Measurements from ENCODE around the gene POLQ. TPM values are rescaled to one million over a fixed set of nuclear protein-coding genes. Genes with fewer than 3 reads are reported as not detected.
"Not testable (repeated sequence)": the region's sequence is repeated elsewhere in the genome, so short reads cannot be mapped to it uniquely, and the experiment has no call there.

The POLQ gene
- total RNA-seq, 1 donor from 2014 or later, result 3.7 TPM

DNA sequence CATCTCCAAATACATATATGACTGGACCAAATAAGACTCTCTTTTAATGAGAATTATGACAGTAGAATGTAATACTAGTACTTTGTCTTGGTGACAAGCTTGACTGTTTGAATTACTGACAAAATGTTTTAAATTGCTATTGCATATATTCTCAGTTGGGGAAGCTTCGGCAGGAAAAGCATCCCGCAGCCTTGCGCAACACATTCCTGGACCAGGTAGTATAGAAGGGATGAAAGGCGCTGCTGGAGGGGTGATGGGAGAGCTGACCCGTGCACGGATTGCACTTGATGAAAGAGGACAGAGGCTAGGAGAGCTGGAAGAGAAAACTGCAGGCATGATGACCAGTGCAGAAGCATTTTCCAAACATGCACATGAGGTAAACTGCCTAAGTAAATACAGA is 127.6 kb downstream of the POLQ start:
- DNase-seq, result no peak

DNA sequence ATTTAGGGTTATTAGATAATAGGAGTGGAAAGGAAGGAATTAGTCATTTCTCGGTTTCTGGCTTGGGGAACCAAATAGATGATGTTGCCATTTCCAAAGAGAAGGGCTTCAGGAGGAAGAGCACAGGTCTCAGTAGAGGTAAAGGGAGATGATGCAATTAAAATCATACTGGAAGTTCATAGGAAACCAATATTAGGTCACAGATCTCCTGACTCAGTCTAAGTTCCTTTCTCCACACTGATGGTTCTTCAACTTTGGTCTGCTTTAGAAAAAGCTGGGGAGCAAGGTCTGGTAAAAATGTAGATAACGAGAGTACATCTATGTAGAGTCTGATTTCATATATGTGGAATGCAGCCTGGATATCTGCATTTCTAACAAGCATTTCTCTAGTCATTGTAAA is 130.9 kb downstream of the POLQ start:
- no peak for DNase-seq

DNA sequence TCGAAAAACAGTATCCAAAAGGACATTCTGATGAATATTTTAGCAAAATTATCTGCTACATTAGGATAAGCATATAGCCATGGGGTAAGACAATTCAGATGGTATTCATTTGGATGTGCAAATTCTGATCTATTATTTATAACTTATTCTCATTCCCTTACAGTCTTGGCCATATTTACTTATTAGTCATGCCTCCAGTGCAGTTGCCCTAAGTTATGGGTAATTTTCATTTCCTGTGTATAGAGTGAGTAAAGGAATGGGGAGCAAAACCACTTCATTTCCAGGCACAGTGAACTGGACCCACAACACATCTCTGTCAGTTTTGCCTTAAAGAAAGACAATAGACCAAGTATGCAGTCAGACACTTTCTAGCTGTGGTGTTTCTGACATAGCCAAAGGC is 134.3 kb downstream of the POLQ start:
- no peak for DNase-seq

DNA sequence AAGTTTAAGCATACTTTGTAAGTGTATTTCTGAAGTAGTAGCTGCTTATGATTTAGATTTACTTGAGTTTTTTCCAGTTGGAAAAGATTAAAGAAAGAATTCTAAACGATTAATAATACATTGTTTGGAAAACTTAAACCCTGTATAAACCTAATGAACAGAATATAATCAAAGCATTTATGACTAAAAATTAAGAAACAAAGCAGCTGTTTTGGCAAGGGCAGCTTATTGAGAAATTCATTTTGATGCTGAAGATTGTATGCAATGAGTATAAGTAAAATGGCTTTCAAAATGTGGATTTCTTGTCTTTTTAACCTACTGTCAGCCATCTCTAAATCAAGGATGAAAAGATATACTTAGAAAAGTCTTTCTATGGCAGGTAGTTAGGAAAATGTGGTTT is 140.2 kb downstream of the POLQ start:
- DNase-seq, result no peak

DNA sequence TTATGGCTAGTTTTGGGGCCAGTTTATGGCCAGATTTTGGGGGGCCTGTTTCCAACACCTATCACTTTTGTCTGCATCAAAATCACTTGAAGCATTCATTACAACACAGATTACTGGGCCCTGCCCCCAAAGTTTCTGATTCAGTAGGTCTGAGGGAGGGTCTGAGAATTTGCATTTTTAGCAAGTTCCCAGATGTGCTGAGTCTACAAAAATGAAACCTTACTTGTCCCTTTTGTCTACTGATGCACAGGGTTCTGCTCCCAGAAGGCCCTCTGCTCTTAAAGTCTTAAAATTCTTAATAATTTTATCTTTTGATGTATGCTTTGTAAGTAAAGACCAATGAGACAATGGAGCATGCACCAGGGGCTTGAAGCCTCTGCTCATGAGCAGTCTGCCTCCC is 146.0 kb downstream of the POLQ start:
- DNase-seq, result no peak

DNA sequence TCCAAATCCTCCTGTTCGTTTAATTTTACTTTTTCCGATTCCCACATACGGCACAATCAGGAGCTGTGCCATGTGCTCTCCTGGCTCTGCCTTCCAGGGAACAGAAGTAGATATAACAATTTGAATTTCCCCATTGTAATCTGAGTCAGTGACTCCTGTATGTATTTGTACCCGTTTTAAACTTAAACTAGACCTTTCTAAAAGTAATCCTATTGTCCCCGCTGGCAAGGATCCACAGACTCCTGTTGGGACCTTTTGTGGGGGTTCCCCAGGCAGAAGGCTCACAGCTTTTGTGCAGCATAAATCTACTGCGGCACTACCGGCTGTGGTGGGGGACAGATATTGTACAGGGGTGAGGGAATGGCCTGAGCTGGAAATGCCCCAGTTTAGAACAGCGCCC is 147.7 kb downstream of the POLQ start:
- DNase-seq, result not testable (repeated sequence)

DNA sequence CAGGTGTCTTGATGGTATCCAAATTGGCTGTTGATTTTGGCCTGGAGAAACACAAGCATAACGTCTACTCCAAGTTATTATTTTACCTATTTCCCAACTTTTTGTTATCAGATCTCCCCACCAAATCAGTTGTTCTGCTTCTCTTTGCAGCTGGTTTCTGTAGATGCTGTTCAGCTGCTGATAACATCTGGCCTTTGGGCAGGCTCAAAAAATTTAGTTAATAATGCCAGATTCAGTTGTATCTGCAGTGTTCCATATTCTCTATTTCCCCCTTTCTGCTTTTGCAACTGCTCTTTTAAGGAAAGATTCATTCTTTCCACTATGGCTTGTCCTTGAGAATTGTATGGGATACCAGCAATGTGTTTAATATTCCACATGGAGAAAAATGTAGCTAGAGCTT is 149.8 kb downstream of the POLQ start:
- not testable (repeated sequence) for DNase-seq

DNA sequence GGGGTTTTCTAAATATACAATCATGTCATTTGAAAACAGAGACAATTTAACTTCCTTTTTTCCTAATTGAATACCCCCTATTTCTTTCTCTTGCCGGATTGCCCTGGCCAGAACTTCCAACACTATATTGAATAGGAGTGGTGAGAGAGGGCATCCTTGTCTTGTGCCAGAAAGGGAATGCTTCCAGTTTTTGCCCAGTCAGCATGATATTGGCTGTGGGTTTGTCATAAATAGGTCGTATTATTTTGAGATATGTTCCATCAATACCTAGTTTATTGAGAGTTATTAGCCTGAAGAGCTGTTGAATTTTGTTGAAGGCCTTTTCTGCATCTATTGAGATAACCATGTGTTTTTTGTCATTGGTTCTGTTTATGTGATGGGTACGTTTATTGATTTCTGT is 157.5 kb downstream of the POLQ start:
- DNase-seq, result not testable (repeated sequence)

Other genes with a start within 250 kb of the POLQ start
- gene ARGFX, start 22.0 kb upstream of the POLQ start, total RNA-seq, result not detected
- 12.7 TPM for gene FBXO40, start 47.4 kb upstream of the POLQ start, total RNA-seq
- 6.9 TPM for gene HCLS1, start 114.9 kb upstream of the POLQ start, total RNA-seq
- 75.2 TPM for gene GOLGB1, start 203.8 kb upstream of the POLQ start, total RNA-seq

Data from tongue (tissue), 2 donors.